ENCODE data around the gene FXYD7. TPM values are rescaled to one million over a fixed set of nuclear protein-coding genes. Genes with fewer than 3 reads are reported as not detected.

FXYD7 gene
- total RNA-seq (2022; extraction: Qiagen RNA extraction): 0.12 to 0.42 TPM (median 0.23 TPM) in 4 of 5 replicates, not detected in the other

GRCh38 chr19:35143231-35143715, at the start of gene FXYD7:
TSS of gene FXYD7 (plus strand) at chr19:35143255. CDS start at chr19:35143334, 79 bp downstream.

GRCh38 chr19:35115177-35115951, 27.7 kb upstream of the FXYD7 start, which contains the start of gene FXYD3:
TSS of gene FXYD3 (plus strand) at chr19:35115823. CDS start at chr19:35119377, 3,554 bp downstream.

GRCh38 chr19:35134601-35135242, 8.3 kb upstream of the FXYD7 start, which contains the start of gene LGI4:
TSS of gene LGI4 (minus strand) at chr19:35135059. CDS start at chr19:35134680, 379 bp downstream.

DNA sequence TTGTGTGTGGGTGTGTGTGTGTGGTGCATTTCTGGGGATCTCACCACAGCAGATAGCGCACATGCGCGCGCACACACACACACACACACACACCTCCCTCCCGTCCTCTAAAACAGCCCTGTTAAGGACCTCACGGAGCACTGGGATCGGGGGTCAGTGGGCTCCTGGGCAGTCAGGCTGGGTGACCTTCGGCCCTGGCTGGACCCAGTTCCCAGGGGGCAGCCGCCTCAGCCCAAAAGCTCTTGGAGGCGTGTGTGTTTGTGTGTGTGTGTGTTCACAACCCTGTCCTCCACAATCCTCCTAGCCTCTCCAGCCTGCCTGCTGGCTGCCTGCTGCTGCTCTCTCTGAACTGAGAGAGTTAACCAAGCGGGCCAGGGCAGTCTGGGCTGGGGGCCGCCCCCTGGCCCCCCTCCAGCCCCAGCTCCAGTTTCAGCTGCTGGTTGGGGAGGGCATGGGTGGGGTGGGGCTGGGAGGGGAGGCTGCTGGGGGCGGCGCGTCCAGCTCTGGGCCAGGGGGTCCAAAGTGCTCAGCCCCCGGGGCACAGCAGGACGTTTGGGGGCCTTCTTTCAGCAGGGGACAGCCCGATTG, 4.7 kb upstream of the FXYD7 start, which contains the start of gene FXYD1:
Gene FXYD1 (plus strand): TSS at position 520 of the 588 bp plus-strand sequence. CDS start 1,256 bp downstream, outside the sequence.

GRCh38 chr19:35154525-35155406, 11.7 kb downstream of the FXYD7 start, which contains the start of gene FXYD5:
TSS of gene FXYD5 (plus strand) at chr19:35154735. CDS start at chr19:35155551, 816 bp downstream.

Other genes starting within 250 kb of the FXYD7 start
- gene ZNF30, start 216.4 kb upstream of the FXYD7 start, total RNA-seq (2022; extraction: Qiagen RNA extraction): 4.7 to 6.2 TPM (median 5.1 TPM) in 5 replicates
- 1.6 to 2.2 TPM (median 1.9 TPM) in 5 replicates for gene ZNF792, start 179.0 kb upstream of the FXYD7 start, total RNA-seq (2022; extraction: Qiagen RNA extraction)
- gene GRAMD1A, start 142.9 kb upstream of the FXYD7 start, total RNA-seq (2022; extraction: Qiagen RNA extraction): 113 to 159 TPM (median 150 TPM) in 5 replicates
- 13.1 to 20.9 TPM (median 19.9 TPM) in 5 replicates for gene SCN1B, start 112.8 kb upstream of the FXYD7 start, total RNA-seq (2022; extraction: Qiagen RNA extraction)
- 0.05 to 0.09 TPM (median 0.07 TPM) in 5 replicates for gene HPN, start 101.5 kb upstream of the FXYD7 start, total RNA-seq (2022; extraction: Qiagen RNA extraction)
- gene FXYD3, start 27.4 kb upstream of the FXYD7 start, total RNA-seq (2022; extraction: Qiagen RNA extraction): 0.10 to 0.24 TPM (median 0.12 TPM) in 4 of 5 replicates, not detected in the other
- gene LGI4, start 8.2 kb upstream of the FXYD7 start, total RNA-seq (2022; extraction: Qiagen RNA extraction): 0.08 to 0.22 TPM (median 0.16 TPM) in 5 replicates
- gene FXYD1, start 4.4 kb upstream of the FXYD7 start, total RNA-seq (2022; extraction: Qiagen RNA extraction): 0.08 to 0.45 TPM (median 0.30 TPM) in 5 replicates
- gene FXYD5, start 11.5 kb downstream of the FXYD7 start, total RNA-seq (2022; extraction: Qiagen RNA extraction): 199 to 233 TPM (median 227 TPM) in 5 replicates
- gene FAM187B, start 85.5 kb downstream of the FXYD7 start, total RNA-seq (2022; extraction: Qiagen RNA extraction): not detected in 5 replicates
- 7.1 to 11.5 TPM (median 10.2 TPM) in 5 replicates for gene LSR, start 105.7 kb downstream of the FXYD7 start, total RNA-seq (2022; extraction: Qiagen RNA extraction)
- gene USF2, start 125.7 kb downstream of the FXYD7 start, total RNA-seq (2022; extraction: Qiagen RNA extraction): 112 to 163 TPM (median 159 TPM) in 5 replicates
- gene HAMP, start 139.3 kb downstream of the FXYD7 start, total RNA-seq (2022; extraction: Qiagen RNA extraction): 0.24 TPM in 1 of 5 replicates, not detected in the others
- 0.12 TPM in 1 of 5 replicates, not detected in the others for gene MAG, start 148.9 kb downstream of the FXYD7 start, total RNA-seq (2022; extraction: Qiagen RNA extraction)
- gene CD22, start 185.9 kb downstream of the FXYD7 start, total RNA-seq (2022; extraction: Qiagen RNA extraction): 0.92 to 1.4 TPM (median 0.99 TPM) in 5 replicates
- gene FFAR1, start 204.6 kb downstream of the FXYD7 start, total RNA-seq (2022; extraction: Qiagen RNA extraction): 0.05 TPM in 1 of 5 replicates, not detected in the others
- gene FFAR3, start 215.2 kb downstream of the FXYD7 start, total RNA-seq (2022; extraction: Qiagen RNA extraction): not detected in 5 replicates
- not detected in 5 replicates for gene GPR42, start 227.8 kb downstream of the FXYD7 start, total RNA-seq (2022; extraction: Qiagen RNA extraction)